Stimulated activated CD4-positive, alpha-beta T cell treated with anti-CD3 and anti-CD28 coated beads, Interleukin-12 subunit alpha, Interleukin-12 subunit beta, amount 100 ng/mL, for 48 hours (primary cell): ENCODE results near the gene PACSIN2.

Experiments
- DNase-seq, 3 donors: peaks; one replicate each; pipeline ENCODE4 v3.0.0-alpha.2; 2020; ENCODE audit warnings: low read depth in 2 of 3, low spot score in 1 of 3

PACSIN2 gene

DNA sequence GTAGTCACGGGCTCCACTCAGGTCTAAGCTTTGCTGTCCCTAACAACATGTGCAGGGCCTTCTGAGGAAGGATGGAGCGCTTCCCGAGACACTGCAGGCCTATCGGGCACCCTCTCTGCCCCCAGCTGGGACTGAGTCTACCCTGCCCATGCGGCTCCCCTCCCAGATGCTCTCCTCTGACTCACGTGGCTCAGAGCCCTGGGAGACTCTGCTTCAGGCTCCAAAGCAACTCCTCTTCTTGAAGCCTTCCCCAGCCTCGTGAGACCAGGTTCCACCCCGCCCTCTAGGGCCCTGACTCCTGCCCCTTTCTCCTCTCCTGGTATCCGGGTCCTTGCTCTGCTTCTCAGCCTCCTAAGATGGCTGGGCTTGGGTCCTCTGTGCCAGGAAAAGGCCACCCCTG lies 129.5 kb downstream of the PACSIN2 start:
- DNase-seq, result no peak

DNA sequence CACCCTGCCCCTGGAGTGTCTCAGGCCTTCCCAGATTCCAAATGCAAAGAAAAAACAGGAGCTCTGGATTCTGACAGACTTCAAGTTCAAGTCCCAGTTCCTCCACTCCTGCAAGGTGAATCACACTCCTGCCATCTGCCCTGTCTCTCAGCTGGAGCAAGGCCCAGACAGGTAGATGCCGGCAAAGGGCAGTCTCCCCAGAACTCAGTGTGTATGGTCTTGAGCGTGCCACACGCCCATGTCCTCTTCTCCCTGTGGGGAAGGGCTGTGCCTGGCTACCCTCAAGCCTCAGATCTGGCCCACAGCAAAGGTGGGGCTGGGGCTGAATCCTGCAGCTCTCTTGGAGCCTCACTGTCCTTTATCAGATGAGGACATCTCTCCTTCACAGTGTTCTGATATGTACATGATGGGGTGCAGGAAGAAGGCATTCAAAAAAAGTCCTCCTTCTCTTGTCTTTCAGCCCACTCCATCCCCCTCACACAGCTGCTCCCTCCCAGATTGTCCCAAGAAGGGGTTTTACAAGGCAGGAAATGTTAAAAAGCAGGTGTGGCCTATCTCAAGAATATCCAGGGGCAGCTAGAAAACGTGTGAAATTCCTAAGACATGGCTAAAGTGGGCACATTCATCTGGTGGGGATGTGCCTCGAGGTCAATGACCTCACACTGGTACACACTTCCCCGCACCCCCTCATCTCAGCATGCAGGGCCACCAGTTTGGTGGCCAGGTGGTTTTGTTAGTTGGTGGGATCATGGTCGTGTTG lies 130.2 kb downstream of the PACSIN2 start:
- DNase-seq, result no peak

DNA sequence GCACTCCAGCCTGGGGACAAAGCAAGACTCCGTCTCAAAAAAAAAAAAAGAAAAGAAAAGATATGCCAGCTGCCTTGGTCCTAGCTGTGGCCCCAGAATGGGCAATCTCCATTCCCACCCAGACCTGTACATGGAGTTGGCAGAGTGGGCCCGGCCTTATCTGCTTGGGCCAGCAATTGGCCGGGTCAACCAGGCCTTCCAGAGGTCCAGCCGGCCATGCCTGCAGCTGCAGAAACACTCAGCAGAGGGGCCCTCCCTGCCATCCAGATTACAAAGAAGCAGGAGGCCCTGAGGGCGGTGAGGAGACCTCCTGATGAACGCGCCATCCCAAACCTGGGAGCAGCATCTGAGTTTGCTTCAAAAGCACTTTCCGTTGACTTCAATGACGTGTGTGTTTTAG lies 131.0 kb downstream of the PACSIN2 start:
- no peak for DNase-seq

DNA sequence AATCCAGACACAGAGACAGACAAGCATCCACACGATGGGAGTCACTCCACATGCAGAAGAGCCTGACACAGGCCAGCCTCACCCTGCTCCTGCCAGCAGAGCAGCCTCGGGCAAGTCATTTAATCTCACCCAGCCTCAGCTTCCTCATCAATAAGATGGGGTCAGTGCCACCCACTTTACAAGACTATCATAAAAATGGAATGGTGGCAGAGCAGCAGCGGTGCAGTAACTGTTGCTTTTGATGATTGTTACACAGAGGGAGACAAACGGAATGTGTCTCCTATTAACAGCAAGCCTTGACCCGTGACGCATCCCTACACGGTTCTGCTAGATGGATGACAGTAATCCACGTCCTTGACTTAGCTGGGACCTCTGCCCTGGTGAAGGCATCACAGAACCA lies 131.8 kb downstream of the PACSIN2 start:
- no peak for DNase-seq

DNA sequence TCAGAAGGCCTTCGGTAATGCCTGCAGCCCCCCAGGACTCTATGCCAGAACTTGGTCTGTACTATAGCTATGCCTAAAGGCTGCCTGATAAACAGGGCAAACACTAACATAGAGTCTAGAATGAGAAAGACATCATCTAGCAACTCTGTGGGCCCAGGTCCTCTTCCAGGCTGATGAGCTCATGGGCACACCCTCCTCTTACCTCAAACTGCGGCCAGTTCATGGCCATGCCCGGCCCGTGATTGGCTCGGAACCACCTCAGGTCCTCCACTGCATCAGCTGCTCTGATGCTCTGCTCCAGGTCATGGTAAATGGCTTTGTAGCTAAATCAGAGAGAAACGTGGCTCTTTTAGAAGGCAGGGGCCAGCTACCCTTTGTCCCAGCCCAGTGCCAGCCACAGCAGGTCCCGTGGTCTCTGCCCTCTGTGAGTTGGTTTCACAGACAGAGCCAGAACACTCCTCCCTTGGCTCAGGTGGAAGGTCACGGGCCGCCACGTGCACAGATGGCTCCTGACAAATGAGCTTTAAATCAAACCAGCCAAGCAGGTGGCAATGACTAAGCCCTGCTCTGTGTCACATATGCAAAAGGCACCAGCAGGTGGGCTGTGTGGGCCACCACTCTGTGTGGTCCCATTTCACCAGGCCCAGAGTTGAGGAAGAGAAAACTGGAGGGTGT lies 132.8 kb downstream of the PACSIN2 start:
- DNase-seq, result no peak

DNA sequence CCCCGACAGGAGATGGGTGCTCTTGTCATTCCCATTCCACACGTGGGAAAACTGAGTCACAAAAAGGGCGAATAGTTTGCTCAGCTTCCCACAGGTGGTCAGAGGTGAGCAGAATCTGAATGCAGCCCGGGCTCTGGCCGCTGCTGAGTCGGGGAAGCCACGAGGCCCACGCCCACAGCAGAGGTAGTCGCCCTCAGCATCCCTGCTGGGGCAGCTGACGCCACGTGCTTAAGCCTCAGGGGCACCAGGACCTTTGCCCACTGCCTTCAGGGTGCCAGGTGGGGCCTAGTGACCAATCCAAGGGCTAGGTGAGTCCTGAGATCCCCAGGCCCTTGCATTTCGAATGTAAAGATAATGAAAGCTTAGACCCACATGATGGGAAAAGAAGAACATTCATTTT lies 133.7 kb downstream of the PACSIN2 start:
- no peak for DNase-seq

DNA sequence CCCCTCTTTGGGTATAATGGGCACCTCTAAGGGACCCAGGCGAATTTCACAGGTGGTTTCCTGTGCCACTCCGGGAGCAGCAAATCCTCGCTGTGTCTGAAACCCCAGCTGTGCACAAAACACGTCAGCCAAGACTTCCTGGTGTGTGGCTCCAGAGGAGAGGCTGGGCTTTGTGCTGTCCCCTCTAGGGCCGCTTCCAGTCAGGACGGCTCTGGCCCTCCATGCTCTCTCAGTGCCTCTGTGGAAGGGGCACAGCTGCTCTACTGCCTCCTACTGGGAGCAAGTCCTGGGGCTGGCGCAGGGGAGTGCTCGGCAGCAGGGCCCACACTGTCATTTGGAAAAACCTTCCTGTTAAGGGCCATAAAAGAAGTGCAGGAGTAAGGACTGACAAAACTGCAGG lies 134.1 kb downstream of the PACSIN2 start:
- DNase-seq, result no peak

DNA sequence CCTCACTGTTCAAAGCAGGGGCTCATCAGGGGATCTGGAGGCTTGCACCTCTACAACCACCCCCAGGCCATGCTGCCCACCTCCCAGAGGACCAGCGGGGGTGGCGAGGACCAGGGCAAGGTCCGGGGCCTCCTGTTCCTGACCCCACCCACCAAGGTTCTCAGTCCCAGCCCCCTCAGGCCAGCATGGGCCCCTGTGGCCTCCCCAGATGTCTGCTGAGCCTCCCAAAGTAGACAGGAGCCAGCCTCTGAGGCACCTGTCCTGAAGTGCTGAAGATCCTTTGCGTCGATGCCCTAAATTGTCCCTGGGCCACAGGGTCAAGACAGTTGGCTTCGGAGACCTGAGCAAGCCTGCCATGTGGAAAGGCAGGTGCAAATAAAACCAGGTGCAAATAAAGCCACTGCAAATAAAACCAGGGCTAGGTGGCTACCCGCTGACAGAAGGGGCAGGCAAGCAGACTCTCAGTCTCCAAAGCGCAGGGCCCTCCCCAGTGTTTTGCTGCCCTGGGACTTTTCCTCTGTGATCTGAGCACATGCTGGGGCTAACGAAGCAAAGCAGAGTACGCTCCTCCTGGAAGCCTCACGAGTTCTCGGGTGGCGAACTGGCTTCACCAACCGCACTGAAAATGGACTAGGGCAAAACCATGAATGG lies 135.5 kb downstream of the PACSIN2 start:
- no peak for DNase-seq

DNA sequence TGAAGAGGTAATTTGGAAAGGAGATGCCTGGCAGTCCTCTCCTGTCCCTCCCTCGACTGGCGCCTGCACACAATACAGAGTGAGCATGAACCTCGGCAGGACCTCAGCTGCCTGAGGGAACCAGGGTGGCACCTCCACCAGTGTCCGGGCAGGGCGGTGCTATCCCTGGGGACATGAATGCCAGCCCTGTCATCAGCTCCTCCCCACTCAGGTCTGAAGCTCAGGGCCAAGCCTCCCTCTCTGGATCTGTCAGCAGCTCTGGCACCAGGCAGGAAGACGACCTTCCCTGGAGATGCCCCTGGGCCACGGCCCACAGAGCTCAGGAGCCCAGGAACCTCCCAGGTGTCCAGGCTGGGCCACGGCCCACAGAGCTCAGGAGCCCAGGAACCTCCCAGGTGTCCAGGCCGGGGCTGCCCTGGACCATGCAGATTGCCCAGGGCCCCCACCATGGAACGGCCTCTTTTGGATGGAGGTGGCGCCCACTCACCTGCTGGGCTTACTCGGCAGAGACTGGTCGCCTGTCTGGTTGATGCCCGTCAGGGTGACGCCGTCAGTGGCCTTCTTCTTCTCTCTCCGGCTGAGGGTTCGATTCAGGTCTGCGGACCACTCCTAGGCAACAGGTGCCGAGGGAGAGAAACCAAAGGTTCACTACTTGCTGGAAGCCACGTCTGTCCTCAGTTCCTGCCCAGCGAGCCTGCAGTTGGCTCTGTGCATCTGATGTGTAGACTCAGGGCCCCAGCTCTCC lies 136.2 kb downstream of the PACSIN2 start:
- no peak for DNase-seq

DNA sequence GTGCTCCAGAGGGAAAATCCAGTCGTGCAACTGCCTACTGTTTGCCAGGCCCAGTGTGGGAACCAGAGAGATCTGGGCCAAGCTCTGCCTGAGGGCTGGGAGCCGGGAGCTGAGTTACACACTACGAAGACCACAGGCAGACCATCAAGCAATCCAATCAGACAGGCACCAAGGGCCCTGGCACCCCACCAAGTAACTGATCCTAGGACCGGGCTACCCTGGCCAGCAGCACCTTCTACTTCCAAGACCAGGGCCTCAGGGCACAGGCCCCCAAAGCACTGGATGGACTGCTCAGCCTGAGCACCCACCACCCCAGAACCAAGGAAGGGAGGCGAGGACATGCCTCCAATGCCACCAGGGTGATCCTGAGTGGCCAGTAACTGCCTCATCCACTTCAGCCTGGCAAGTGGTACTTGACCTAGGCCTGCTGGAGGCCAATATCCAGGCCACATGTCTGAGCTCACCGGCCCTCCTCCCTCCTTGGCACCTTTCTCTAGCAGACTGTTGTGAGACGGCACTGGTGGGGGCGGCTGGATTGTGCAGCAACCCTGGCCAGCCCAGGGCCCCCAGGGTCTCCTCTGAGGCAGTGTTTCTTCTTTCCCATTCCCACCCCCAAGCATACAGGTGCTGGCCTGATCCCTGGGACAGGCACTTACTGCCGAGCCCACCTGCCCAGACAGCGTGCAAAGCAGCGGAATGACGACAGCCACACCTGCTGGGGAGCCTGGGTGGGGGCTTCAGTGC lies 137.2 kb downstream of the PACSIN2 start:
- no peak for DNase-seq

DNA sequence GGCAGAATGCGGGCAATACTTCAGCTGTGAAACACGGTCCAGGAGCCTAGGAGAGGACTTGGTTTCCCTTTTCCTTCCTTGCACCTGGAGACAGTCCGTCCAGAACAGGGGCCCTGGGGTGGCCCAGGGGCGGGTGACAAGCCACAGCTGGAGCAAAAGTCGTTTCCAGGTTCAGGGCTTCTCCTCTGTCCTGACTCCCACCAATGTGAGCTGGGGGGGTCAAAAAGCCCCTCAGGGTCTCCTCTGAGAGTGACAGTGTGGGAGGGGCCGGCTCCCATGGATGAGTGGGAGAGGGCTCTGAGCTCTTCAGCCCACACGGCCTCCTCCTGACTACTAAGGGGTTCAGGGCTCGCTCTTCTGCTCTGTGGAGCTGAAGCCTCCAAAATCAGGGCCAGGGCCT lies 137.8 kb downstream of the PACSIN2 start:
- DNase-seq, result no peak

DNA sequence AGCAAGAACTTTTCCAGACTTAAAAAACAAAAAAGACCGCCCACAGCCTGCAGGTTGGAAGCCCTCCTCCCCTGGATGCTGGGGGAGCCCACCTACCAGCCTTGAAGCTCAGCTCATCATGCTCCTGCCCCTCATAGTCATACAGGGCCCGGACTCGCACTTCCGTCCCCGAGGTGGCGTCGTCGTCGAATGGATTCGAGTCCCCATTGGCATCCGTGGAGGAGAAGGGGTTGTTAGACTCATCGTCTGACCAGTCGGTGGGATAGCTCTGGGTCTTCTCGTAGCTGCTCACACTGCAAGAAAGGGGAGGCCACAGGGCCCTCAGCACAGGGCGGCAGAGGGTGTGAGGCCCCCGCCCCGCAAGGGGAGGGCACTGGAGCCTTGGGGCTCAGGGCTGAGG lies 138.9 kb downstream of the PACSIN2 start:
- no peak for DNase-seq

DNA sequence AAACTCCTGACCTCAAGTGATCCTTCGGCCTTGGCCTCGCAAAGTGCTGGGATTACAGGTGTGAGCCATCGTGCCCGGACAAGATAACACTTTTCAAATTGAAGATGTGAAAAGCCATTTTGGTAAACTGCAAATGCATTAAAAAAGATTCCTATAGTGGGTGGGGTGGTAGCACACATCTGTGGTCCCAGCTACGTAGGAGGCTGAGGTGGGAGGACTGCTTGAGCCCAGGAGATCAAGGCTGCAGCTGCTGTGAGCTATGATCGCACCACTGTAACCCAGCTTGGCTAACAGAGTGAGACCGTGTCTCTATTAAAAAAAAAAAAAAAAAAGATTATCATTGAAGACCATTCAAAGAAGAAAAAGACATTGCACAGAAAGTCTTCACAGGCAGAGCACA lies 140.9 kb downstream of the PACSIN2 start:
- DNase-seq, result no peak

DNA sequence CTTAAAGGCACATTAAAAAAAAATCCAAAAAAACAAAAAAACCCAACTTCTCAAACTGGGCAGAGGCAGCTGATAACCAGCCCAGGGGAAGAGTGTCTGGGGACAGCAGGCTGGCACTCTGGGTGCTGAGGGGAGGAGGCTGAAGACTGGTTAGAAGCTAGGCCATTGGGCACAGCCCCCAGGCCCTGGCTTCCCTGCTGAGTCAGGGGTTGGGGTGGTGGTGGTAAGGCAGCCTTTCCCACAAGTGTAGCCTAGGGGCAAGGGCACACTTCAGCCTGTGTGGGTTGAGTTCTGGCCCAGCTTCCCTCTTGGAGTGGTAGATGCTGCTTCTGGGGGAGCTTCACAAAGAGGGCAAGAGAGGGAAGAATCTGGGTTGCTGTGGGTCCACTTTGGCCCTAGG lies 141.6 kb downstream of the PACSIN2 start:
- DNase-seq, result no peak

DNA sequence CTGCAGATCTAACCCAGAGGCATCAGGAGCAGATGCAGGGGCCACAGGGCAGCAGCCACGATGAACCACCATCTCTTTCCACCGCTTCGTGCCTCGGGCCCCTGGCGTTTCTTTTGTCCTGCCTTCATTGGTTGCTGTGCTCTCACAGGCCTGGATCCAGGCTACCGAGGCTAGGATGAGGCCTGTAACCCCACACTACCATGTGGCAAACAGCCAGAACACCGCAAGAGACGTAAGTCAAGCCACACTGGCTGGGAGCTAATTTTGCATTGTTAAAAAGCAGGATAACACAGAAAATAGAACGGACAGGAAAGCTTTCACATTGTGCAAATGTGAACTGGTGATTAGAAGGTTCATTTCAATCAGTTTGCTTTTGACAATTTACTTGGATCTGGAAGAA lies 142.1 kb downstream of the PACSIN2 start:
- DNase-seq, result no peak

DNA sequence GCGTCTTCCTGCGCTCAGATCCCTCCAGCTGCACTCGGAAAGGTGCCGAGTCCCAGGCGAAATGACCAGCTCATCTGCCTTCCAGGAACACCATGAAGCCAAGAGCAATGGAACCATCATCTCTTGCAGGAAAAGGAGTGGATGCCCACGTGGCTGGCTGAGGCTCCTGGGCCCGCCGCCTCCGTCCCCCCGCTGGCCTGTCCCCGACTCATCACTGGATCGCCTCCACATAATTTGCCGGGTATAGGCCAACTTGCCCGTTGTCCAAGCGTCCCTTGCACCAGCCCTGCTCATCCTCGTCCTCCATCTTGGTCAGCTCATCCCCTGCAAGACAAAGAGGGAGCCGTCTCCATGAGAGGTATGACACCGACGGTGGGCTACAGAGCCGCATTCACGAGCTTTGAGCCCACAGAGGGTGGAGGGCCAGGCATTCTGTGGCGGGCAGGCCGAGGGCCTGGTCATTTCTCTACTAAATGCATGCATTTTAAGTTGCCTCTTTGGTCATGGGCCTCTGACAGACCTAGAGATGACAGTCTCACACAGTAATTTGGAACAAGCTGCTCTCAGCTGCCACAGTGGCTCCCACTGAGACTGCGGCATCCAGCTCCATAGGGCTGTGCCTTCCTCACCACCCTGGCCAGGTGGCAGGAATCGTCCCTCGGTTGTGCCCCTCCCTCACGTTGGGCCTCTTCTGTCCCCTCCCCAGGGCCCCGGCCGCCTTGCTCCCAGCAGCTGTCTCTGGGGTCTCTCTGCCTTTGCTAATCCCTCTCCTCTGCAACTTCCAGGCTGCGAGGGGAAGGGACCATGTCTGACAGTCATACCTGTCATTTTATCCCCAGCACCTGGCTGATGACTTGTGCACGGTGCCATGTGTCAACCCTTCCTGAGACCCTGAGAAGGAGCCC lies 143.6 kb downstream of the PACSIN2 start:
- DNase-seq, result no peak

DNA sequence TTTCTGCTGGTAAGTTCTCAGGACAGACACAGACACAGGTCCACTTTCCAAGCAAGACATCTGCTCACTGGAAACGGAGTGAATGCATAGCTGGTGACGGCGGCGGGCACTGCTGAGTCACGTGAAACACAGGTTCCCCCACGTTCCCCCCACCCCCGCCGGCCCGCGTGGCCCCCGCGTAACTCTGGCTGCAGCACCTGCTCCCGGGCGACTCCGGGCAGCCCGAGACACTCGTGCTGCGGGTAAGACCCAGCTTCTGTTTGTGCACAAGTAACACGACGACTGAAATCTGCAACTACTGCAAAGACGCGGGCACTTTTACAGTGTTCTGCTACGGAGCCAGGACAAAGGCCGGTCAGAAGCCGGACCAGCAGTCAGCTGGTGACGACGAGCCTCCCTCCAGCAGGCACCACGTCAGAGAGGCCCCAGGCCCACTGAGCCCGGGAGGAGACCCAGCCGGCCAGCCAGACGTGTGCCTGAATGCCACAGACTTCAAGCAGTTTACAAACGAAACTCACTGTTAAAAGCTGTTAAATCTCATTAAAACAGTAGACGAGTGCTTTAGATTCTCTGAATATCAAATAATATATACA lies 145.0 kb downstream of the PACSIN2 start:
- no peak for DNase-seq

DNA sequence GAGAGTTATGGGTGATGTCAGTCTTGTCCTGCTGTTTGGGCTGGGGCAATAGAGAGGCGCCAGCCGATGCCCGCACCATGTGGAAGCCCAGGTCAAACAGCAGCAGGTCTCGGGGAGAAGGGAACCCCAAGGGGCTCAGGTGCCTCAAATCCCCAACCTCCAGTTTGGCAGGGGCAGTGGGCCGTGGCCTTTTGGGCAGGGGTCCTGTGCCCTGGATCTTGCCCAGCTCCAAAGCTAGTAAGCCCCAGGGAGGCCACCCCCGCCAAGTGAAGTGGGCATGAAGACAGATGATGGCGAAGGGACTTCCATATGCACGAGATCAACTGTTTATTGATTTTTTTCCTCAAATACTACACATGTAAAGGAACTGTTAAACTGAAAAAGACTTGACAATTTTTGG lies 145.5 kb downstream of the PACSIN2 start:
- no peak for DNase-seq

DNA sequence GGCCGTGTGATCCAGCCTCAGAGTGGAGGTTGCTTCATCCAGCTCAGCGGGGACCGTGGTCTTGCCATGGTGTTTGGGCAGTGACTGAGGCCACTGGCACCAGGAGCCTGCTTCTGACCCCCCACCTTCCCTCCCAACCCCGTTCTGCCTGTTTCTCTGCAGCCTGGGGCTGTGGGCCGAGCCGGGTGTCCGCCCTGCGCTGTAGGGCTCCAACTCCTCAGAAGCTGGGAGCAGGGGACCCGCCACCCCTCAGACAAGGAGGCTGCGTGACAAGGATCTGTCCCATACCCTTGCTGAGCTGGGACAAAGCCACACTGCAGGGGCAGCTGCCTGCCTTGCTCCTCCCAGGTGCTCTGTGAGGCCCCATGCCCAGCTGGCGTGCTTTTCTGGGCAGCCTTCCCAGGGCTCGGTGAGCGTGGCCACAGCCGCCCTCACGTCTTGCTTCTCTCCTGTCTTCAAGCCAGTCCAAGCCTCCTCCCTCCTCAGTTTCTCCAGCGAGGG lies 146.1 kb downstream of the PACSIN2 start:
- no peak for DNase-seq
